NK-92 (cell line): ENCODE results near the gene HOXA6.

Experiments used
- DNase-seq: peaks from one replicate; lab custom pipeline; 2025; ENCODE audit not compliant: unreplicated experiment; lab: John Stamatoyannopoulos, UW

The HOXA6 gene

GRCh38 chr7:27185013-27185853, 37.7 kb upstream of the HOXA6 start, which contains the start of gene HOXA11:
TSS of gene HOXA11 (minus strand) at chr7:27185232. CDS start at chr7:27185144, 88 bp downstream.
- no peak for DNase-seq

DNA sequence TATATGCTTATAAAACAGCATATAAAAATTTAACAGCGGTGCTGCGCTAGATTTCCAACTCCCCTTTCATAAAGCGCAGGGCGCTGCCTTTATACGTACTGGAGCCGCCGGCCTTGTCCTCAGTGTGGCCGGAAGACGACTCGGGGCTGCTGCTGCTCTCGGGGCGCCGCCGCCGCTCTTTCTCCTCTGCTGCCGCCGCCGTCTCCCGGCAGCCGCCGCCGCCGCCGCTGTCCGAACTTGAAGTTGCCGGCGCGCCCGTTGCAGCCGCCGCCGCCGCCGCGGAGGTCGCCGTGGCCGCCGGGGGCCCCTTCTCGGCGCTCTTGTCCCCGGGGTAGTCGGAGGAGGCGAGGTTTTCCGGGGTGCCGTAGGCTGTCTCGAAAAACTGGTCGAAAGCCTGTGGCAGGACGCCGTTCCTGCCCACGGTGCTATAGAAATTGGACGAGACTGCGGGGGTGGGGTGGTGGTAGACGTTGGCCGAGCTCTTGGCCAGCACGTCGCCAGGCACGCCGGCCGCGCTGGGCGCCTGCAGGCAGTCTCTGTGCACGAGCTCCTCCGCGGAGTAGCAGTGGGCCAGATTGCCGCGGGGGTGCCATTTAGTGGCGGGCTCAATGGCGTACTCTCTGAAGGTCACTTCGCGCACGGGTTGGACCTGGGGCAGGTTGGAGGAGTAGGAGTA, 36.9 kb upstream of the HOXA6 start:
- DNase-seq, result no peak

- no peak for DNase-seq
Measured at GRCh38 chr7:27183682-27184336, 36.2 kb upstream of the HOXA6 start.

DNA sequence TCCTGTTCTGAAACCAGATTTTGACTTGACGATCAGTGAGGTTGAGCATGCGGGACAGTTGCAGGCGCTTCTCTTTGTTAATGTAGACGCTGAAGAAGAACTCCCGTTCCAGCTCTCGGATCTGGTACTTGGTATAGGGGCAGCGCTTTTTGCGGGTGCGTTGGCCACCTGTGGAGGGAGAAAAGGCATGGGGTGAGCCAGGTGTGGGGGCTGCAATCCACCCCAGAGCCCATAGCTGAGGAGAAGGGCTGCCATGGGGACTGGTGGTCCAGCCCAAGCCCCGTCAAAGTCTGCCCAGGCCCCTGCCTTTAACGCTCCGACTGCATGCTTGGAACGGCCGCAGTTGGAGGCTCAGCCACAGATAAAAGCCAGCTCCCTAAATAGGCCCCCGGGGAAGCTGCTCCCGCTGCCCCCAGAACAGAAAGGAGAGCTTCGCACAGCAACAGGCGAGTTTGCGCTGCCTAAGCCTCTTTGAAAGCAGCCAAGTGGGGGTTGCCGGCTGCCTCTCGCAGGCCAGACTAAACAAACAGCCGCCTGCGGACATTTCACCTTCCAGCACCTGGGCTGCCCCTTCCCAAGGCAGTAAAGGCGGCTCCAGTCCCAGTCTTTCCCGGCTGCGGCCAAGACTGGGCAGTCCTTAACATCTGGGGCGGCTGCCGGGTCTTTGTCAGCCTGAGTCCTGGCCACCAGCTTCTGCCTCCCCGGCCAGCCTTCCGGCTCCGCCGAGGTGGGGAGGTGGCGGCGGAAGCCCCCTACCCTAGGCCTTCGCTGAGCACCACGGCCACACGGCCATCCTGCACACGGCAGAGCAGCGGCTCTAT, 35.5 kb upstream of the HOXA6 start:
- DNase-seq, result no peak

GRCh38 chr7:27182285-27182841, 34.8 kb upstream of the HOXA6 start:
- DNase-seq, result no peak

DNA sequence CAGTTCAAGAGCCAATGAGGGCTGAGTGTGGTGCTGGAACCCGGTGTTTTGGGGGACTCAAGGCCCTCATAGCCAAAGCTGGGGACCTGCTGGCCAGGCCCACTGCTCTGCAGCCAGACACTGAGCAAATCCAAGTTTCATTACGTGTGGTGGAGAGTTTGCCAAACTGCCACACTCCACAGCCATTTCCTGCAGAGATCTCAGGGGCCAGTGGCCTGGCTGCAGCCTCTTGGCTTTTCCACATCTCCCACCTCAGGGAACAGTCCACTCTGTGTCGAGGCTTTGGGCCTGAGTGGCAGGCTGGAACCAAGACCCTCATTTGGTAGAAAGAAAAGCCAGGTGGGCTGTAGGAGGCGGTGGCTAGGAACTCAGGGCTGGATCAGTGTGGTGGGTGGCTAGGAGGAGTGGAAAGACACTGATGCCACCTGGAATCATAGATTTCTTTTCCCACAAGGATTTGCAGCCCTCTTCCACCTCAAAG, 34.3 kb upstream of the HOXA6 start:
- DNase-seq, result no peak

GRCh38 chr7:27180431-27181420, 33.2 kb upstream of the HOXA6 start:
- no peak for DNase-seq

- DNase-seq, result no peak
Measured at GRCh38 chr7:27179503-27180430, 32.2 kb upstream of the HOXA6 start.

DNA sequence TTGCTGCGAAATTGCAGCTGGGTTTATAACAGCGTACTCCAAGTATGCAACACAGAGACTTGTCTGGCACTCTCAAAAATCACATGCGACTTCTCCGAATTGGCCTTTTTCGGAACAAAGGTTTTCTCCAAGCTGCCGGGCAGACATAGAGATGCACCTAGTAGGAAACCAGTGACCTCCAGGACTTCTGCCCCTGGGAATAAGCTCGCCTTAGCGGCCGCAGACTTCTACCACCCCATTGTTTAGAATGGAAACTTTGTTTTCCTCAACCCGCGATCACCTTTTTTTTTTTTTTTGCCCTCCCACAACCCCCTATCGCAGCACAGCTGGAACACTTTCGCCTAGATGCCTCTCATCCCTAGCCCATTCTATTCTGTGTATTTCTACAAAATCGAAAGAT, 31.5 kb upstream of the HOXA6 start:
- no peak for DNase-seq

DNA sequence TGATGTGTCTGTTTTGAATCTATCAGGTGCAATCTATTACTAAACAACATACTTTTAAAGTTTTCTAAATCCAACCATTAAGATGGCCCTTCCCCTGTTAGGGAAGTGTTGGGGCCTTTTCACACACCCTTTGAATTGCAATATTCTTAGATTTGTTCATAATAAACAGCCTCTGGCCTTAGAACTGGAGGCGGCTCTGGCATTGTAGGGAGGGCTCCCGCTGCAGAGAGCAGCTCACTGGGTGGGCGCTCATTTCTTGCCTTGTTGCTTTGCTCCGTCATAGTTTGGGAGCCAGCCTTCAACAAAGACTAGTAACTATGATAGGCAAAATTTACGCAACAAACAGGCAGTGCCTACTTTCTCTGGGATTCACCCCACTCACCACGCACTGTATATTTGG, 30.8 kb upstream of the HOXA6 start:
- no peak for DNase-seq

DNA sequence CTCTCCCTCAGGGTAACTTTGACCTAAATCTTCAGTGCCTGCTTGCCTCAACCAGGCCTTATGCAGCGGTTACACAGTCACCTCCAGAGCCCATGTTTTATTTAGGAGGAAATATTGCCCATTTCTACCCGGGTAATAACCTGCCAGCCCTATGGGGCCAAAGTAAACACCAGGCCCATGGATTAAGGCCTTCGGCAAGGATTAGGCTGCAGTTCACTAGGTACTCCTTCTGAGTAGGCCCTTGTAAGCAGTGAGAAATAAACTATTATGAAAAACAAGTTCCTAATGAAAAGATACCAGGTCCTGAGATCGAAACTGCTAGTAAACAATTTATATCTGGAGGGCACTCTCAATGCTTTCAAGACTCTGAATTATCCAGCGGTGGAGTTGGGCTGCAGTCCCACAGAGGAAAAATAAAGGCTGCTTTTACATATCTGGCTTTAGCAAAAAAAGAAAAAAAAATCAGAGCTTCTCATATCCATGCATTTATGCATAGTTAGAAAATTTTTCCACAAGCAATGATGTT, 30.3 kb upstream of the HOXA6 start:
- DNase-seq, result no peak

DNA sequence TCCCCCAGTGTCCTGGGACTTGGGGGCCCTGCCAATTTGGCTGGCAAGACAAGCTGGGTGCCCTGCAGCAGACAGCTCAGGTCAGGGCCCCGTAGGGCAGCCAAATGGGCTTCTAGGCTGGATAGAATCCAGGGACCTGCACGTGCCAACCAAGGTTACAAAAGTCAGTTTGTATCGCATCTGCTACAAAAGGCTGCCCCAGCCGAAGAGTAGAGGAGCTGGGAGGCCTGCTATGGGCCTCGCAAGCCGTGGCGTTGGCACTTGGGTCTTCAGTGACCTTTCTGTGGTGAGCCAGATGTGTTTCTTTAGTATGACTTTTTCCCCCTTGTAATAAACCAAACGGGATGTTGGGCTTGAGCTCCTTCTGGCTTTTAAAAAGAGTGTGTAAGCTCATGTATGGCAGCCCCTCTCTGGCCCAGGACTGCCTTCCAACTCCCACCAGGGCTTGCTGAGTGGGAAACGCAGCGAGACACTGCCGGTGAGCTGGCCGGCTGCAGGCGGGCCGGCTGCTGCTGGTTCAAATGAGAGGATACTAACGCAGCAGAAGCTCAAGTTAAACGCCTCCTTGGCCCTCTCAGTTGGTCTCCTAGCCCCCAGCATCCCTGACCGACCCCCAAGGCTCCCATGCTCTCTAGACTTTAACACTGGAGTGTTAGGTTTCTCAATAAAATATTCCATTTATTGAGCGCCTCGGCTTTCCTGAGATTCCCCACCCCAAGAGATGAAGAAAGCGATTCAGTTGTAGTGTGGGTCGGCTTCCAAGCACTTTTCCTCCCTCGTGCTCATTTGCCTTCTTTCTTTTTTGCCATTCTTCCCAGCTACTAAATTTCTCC, 29.6 kb upstream of the HOXA6 start:
- DNase-seq, result no peak

DNA sequence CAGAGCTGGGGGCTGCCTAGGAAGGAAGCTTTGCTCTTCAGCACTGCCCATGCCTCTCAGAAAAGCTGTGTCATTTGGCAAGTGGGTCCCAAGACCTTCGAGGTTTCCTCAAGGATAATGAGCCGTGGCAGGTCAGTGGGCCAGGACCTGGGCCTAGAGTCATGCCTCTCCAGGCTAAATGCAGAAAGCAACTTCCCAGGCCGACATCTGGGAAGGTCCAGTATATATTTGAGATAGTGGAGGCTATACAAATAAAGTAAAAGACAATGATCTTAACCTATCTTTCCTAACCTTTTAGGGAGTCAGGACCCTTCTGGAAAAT, 28.9 kb upstream of the HOXA6 start:
- no peak for DNase-seq

- DNase-seq, result no peak
Measured at GRCh38 chr7:27175626-27176523, 28.3 kb upstream of the HOXA6 start.

GRCh38 chr7:27174874-27175625, 27.5 kb upstream of the HOXA6 start:
- no peak for DNase-seq
